GM12874 (cell line): ENCODE measurements around the gene ARG2.

Experiments used
- CTCF ChIP-seq: IDR thresholded peaks from 2 replicates; pipeline ENCODE4 v1.5.1; 2011; ENCODE audit warnings: low read depth, mild to moderate bottlenecking, control low read depth, low read length, moderate library complexity; ENCODE audit not compliant: insufficient read depth

ARG2 gene

GRCh38 chr14:67633451-67634147 lies 13.9 kb downstream of the ARG2 start:
- TF ChIP-seq CTCF = no peak

GRCh38 chr14:67636361-67636919 lies 16.7 kb downstream of the ARG2 start:
- TF ChIP-seq CTCF = no peak

- no peak for TF ChIP-seq CTCF
These were observed 18.9 kb downstream of the ARG2 start for GRCh38 chr14:67638642-67639041.

DNA sequence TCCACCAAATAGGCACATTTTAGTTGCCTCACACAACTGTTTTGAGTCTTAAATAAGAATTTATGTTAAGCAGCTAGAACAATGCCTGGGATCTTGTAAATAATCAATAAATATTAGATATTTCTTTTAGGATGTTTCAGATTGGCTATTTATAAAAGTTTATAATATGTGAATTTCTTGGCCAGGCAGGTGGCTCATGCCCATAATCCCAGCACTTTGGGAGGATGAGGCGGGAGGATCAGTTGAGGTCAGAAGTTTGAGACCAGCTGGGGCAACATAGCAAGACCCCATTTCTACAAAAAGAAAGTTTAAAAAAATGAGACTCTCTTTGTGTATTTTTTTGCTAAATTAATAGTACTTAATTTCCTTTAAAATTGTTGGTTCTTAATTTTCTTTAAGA lies 21.8 kb downstream of the ARG2 start:
- TF ChIP-seq CTCF = no peak

DNA sequence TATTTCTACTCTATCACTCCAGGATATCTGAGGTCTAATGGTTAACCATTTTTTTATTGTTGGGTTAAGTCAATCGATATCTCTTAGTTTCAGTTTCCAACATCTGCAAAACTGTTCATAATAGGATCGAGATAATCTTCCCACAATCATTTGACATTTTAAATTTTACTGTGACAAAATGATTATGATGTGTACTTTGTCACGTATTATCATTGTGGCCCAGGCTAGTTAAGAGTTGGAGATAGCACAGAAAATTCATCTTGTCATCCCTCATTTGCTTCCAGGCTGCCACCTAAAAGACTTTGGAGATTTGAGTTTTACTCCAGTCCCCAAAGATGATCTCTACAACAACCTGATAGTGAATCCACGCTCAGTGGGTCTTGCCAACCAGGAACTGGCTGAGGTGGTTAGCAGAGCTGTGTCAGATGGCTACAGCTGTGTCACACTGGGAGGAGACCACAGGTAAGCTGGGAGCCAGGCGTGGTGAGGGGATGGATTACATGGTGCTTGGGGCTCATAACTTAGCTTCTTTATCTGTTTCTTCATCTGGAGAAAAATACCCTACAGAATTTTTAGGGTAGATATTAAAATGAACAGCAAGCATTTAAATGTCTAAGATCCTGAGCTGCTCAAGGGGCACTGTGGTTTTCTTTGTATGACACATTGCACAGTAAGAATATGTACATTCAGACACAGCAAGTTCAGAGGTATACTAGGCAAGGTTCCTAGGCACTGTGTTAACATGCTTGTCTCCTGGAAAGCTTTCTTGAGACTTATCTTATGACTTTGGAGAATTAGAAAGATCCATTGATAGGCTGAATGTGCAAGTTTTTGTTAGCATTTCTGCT lies 22.4 kb downstream of the ARG2 start:
- TF ChIP-seq CTCF = no peak

GRCh38 chr14:67643713-67644112 lies 24.0 kb downstream of the ARG2 start:
- TF ChIP-seq CTCF = no peak

- TF ChIP-seq CTCF = no peak
These were observed 24.7 kb downstream of the ARG2 start for GRCh38 chr14:67644428-67644827.
